GM19463 (cell line): ENCODE results near the gene CAPG.
"Not testable (repeated sequence)": the region's sequence is repeated elsewhere in the genome, so short reads cannot be mapped to it uniquely, and the experiment has no call there.

ENCODE experiments used
- ATAC-seq: cut with Tn5 transposase; IDR thresholded peaks from one replicate; pipeline ENCODE4 v1.9.1; 2021; ENCODE audit warnings: mild to moderate bottlenecking, moderate library complexity; ENCODE audit not compliant: unreplicated experiment

Gene CAPG

GRCh38 chr2:85367180-85367579, 43.0 kb downstream of the CAPG start:
- ATAC-seq, result no peak

- ATAC-seq, result not testable (repeated sequence)
These were observed 47.3 kb downstream of the CAPG start for GRCh38 chr2:85362653-85363387.

- ATAC-seq, result no peak
These were observed 52.4 kb downstream of the CAPG start for GRCh38 chr2:85357736-85358135.

GRCh38 chr2:85356186-85356585, 54.0 kb downstream of the CAPG start:
- ATAC-seq, result no peak

- ATAC-seq, result no peak
These were observed 54.6 kb downstream of the CAPG start for GRCh38 chr2:85355521-85355920.

- ATAC-seq, result peak; percentile 1
These were observed 55.1 kb downstream of the CAPG start for GRCh38 chr2:85355073-85355410.

GRCh38 chr2:85354286-85355072, 55.7 kb downstream of the CAPG start, which contains the start of the genes ELMOD3 and RETSAT:
ELMOD3 (plus strand) TSS chr2:85354769; CDS start chr2:85357199, 2,430 bp downstream.
RETSAT (minus strand) TSS chr2:85354528; CDS start chr2:85354507, 21 bp downstream.
- peak; percentile 98 for ATAC-seq

- ATAC-seq, result peak; percentile 12
These were observed 56.3 kb downstream of the CAPG start for GRCh38 chr2:85353876-85354285.

- ATAC-seq, result no peak
These were observed 62.6 kb downstream of the CAPG start for GRCh38 chr2:85347599-85347998.
